C4-2B (cell line): ENCODE results near the gene FSTL1.
"Not testable (repeated sequence)": the region's sequence is repeated elsewhere in the genome, so short reads cannot be mapped to it uniquely, and the experiment has no call there.

ENCODE experiments used
- H3K27ac ChIP-seq: fragments of 450-650 bp; 2 replicates; pipeline ENCODE4 v1.5.1; 2017
- ZFX ChIP-seq: fragments of 450-650 bp; IDR thresholded peaks from 2 replicates; pipeline ENCODE4 v1.6.1; 2017
- TF ChIP-seq, protein P1 (sequence below): fragments of 450-650 bp; conservative IDR thresholded peaks from 2 replicates; pipeline ENCODE4 v1.5.1; 2017; ENCODE audit warnings: mild to moderate bottlenecking

The FSTL1 gene

GRCh38 chr3:120382941-120383447, 67.8 kb downstream of the FSTL1 start:
- no peak overlapping the region for H3K27ac ChIP-seq
- TF ChIP-seq, protein P1, sequence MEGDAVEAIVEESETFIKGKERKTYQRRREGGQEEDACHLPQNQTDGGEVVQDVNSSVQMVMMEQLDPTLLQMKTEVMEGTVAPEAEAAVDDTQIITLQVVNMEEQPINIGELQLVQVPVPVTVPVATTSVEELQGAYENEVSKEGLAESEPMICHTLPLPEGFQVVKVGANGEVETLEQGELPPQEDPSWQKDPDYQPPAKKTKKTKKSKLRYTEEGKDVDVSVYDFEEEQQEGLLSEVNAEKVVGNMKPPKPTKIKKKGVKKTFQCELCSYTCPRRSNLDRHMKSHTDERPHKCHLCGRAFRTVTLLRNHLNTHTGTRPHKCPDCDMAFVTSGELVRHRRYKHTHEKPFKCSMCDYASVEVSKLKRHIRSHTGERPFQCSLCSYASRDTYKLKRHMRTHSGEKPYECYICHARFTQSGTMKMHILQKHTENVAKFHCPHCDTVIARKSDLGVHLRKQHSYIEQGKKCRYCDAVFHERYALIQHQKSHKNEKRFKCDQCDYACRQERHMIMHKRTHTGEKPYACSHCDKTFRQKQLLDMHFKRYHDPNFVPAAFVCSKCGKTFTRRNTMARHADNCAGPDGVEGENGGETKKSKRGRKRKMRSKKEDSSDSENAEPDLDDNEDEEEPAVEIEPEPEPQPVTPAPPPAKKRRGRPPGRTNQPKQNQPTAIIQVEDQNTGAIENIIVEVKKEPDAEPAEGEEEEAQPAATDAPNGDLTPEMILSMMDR: no peak
- no peak for TF ChIP-seq ZFX

GRCh38 chr3:120381503-120381902, 69.3 kb downstream of the FSTL1 start:
- no peak overlapping the region for H3K27ac ChIP-seq
- TF ChIP-seq, protein P1: no peak
- TF ChIP-seq ZFX: no peak

DNA sequence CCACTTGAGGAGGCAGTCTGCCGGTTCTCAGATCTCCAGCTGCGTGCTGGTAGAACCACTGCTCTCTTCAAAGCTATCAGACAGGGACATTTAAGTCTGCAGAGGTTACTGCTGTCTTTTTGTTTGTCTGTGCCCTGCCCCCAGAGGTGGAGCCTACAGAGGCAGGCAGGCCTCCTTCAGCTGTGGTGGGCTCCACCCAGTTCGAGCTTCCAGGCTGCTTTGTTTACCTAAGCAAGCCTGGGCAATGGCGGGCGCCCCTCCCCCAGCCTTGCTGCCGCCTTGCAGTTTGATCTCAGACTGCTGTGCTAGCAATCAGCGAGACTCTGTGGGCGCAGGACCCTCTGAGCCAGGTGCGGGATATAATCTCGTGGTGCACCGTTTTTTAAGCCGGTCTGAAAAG, 72.8 kb downstream of the FSTL1 start:
- H3K27ac ChIP-seq: not testable (repeated sequence)

DNA sequence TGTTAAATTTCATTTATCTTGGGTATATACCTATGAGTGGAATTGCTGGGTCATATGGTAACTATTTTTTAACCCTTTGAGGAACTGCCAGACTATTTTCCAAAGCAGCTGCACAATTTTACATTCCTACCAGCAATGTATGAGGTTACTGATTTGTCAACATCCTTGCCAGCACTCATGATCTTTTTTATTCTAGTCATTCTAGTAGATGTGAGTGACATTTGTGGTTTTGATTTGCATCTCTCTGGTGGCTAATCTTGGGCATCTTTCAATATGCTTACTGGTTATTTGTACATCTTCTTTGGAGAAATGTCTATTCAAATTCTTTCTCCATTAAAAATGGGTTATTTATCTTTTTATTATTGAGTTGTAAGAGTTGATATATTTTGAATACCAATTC, 80.3 kb downstream of the FSTL1 start:
- TF ChIP-seq, protein P1: no peak
- no peak for TF ChIP-seq ZFX
- no peak overlapping the region for H3K27ac ChIP-seq

DNA sequence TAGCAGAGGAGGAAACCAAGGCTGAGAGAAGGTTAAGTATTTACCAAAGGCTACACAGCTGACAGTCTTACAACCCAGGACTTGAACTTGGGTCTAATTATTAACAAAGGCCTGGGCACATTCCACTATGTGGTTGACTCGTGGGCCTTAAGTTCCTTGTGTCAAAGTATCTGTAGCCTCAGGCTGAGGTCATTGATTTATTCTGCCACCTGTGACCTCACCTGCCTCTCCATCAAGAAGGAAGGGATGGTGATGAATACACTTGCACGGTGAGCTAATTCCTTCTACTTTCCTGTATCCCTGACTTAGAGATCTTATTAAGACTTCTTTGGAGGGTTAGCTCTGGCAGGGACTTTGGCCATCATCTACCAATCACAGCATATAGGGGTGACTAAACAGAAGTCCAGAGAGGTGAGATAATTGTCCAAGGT, 81.7 kb downstream of the FSTL1 start:
- no peak overlapping the region for H3K27ac ChIP-seq
- TF ChIP-seq, protein P1: no peak
- TF ChIP-seq ZFX: no peak

DNA sequence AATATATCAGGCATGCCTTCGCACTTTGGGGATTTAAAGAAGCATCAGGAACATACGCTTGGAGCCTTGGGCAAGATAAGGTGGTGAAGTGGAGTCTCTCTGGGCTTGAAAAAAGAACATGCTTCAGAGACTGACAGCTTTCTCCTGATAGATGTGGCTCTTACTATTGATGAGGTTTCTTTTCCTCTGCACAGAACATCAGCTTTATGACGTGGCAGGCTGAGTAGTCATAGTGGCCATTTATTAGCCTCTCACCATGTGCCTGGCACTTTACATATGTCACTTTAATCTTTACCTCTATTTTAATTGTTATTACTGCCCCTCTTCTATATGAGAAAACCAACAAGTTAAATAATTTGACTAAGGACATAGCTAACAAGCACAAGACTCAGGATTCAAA, 82.6 kb downstream of the FSTL1 start:
- no peak overlapping the region for H3K27ac ChIP-seq
- no peak for TF ChIP-seq ZFX
- TF ChIP-seq, protein P1: no peak

- TF ChIP-seq, protein P1: no peak
- TF ChIP-seq ZFX: no peak
- no peak overlapping the region for H3K27ac ChIP-seq
Observed at GRCh38 chr3:120364821-120365220, 86.0 kb downstream of the FSTL1 start.

GRCh38 chr3:120364101-120364500, 86.7 kb downstream of the FSTL1 start:
- TF ChIP-seq, protein P1: no peak
- TF ChIP-seq ZFX: no peak
- no peak overlapping the region for H3K27ac ChIP-seq
